WTC11 (cell line): ENCODE measurements around the gene RILPL1.
"Not testable (repeated sequence)": the region's sequence is repeated elsewhere in the genome, so short reads cannot be mapped to it uniquely, and the experiment has no call there.

ENCODE experiments used
- AR ChIP-seq: fragments of 250-450 bp; sonication (Bioruptor Pico); IDR thresholded peaks from 2 replicates; pipeline ENCODE4 v1.9.0; 2021; ENCODE audit warnings: mild to moderate bottlenecking
- ATF1 ChIP-seq: sonication (generic); formaldehyde crosslinking; IDR thresholded peaks from 2 replicates; pipeline ENCODE4 v1.8.1; 2023; ENCODE audit warnings: mild to moderate bottlenecking, moderate library complexity, missing genetic modification reagents
- CREM ChIP-seq: sonication (generic); formaldehyde crosslinking; IDR thresholded peaks from 2 replicates; pipeline ENCODE4 v1.8.1; 2022; ENCODE audit warnings: mild to moderate bottlenecking, missing genetic modification reagents, moderate library complexity
- E2F1 ChIP-seq: sonication (generic); formaldehyde crosslinking; IDR thresholded peaks from 2 replicates; pipeline ENCODE4 v1.8.0; 2022; ENCODE audit warnings: mild to moderate bottlenecking, missing genetic modification reagents
- TP53 ChIP-seq: sonication (generic); formaldehyde crosslinking; IDR thresholded peaks from 2 replicates; pipeline ENCODE4 v1.8.1; 2023; ENCODE audit warnings: mild to moderate bottlenecking, missing genetic modification reagents
- ZNF263 ChIP-seq: sonication (generic); formaldehyde crosslinking; IDR thresholded peaks from 2 replicates; pipeline ENCODE4 v1.8.1; 2022; ENCODE audit warnings: low read depth, mild to moderate bottlenecking, moderate library complexity, missing genetic modification reagents
- TF ChIP-seq, protein P1 (sequence below): fragments of 200-600 bp; IDR thresholded peaks from 2 replicates; pipeline ENCODE4 v1.8.0; 2022; ENCODE audit warnings: antibody characterized with exemption
- TF ChIP-seq, protein P2 (sequence below): sonication (generic); formaldehyde crosslinking; IDR thresholded peaks from 2 replicates; pipeline ENCODE4 v1.8.1; 2023; ENCODE audit warnings: mild to moderate bottlenecking, missing genetic modification reagents, moderate library complexity
- TF ChIP-seq, protein P3 (sequence below): sonication (generic); formaldehyde crosslinking; conservative IDR thresholded peaks from 2 replicates; pipeline ENCODE4 v1.8.1; 2022; ENCODE audit warnings: mild to moderate bottlenecking, missing genetic modification reagents

DNA sequence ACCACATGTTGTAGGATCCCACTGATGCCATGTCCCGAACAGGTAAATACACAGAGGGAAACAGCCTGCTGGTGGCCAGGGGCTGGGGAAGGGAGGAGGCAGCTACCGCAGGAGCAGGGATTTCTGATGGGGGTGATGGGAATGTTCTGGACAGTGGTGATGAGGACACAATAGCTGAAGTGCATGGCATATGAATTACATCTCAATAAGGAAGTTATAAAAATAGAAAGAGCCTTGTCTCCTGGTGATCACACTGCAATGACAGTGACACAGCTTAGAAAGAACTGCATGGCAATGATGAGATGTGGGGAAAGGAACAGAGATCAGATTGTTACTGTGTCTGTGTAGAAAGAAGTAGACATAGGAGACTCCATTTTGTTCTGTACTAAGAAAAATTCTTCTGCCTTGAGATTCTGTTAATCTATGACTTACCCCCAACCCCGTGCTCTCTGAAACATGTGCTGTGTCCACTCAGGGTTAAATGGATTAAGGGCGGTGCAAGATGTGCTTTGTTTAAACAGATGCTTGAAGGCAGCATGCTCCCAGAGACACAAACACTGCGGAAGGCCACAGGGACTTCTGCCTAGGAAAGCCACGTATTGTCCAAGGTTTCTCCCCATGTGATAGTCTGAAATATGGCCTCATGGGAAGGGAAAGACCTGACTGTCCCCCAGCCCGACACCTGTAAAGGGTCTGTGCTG is 41.0 kb downstream of the RILPL1 start:
- TF ChIP-seq TP53 (CRISPR knock-in tag); ATF1 (CRISPR knock-in tag); AR (CRISPR knock-in tag); ZNF263; CREM (CRISPR knock-in tag); E2F1 (CRISPR knock-in tag): not testable (repeated sequence)
- TF ChIP-seq, protein P1, sequence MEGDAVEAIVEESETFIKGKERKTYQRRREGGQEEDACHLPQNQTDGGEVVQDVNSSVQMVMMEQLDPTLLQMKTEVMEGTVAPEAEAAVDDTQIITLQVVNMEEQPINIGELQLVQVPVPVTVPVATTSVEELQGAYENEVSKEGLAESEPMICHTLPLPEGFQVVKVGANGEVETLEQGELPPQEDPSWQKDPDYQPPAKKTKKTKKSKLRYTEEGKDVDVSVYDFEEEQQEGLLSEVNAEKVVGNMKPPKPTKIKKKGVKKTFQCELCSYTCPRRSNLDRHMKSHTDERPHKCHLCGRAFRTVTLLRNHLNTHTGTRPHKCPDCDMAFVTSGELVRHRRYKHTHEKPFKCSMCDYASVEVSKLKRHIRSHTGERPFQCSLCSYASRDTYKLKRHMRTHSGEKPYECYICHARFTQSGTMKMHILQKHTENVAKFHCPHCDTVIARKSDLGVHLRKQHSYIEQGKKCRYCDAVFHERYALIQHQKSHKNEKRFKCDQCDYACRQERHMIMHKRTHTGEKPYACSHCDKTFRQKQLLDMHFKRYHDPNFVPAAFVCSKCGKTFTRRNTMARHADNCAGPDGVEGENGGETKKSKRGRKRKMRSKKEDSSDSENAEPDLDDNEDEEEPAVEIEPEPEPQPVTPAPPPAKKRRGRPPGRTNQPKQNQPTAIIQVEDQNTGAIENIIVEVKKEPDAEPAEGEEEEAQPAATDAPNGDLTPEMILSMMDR = not testable (repeated sequence)
- TF ChIP-seq, protein P2, sequence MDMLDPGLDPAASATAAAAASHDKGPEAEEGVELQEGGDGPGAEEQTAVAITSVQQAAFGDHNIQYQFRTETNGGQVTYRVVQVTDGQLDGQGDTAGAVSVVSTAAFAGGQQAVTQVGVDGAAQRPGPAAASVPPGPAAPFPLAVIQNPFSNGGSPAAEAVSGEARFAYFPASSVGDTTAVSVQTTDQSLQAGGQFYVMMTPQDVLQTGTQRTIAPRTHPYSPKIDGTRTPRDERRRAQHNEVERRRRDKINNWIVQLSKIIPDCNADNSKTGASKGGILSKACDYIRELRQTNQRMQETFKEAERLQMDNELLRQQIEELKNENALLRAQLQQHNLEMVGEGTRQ = not testable (repeated sequence)
- TF ChIP-seq, protein P3, sequence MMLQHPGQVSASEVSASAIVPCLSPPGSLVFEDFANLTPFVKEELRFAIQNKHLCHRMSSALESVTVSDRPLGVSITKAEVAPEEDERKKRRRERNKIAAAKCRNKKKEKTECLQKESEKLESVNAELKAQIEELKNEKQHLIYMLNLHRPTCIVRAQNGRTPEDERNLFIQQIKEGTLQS (CRISPR knock-in tag) = not testable (repeated sequence)
